Breast epithelium (tissue), 3 donors: ENCODE data around the gene OTOP2.

Experiments used
- CTCF ChIP-seq, 3 donors: fragments of 450-650 bp; IDR thresholded peaks; one replicate each; pipeline ENCODE4 v1.5.1; 2016 to 2017; ENCODE audit warnings: antibody characterized with exemption in 3 of 3, mild to moderate bottlenecking in 3 of 3, moderate library complexity in 3 of 3
- POLR2A ChIP-seq: fragments of 450-650 bp; IDR thresholded peaks from one replicate; pipeline ENCODE4 v1.6.1; 2016; ENCODE audit warnings: antibody characterized with exemption, mild to moderate bottlenecking, moderate library complexity
- POLR2AphosphoS5 ChIP-seq, 3 donors: sonication (generic); formaldehyde crosslinking; IDR thresholded peaks; one replicate each; pipeline ENCODE4 v1.6.1; 2017; ENCODE audit warnings: antibody characterized with exemption in 3 of 3

GRCh38 chr17:74907012-74907411 is 17.1 kb upstream of the OTOP2 start:
- TF ChIP-seq CTCF (IDR thresholded peaks at IDR 0.05) (no peak), POLR2AphosphoS5 (IDR thresholded peaks at IDR 0.05) (no peak), POLR2A (no peak)
